GM12878 (cell line): ENCODE results near the gene DIPK1A.

Experiments used
- CHD4 ChIP-seq: fragments of 200-600 bp; sonication (generic); IDR thresholded peaks from 2 replicates; pipeline ENCODE4 v1.6.1; 2016; ENCODE audit warnings: mild to moderate bottlenecking
- CREB1 ChIP-seq: IDR thresholded peaks from 2 replicates; pipeline ENCODE4 v1.6.1; 2012; ENCODE audit warnings: low read depth, mild to moderate bottlenecking, inconsistent platforms
- CTCF ChIP-seq, 3 experiments: IDR thresholded peaks in 2 of 3; conservative IDR thresholded peaks in 1 of 3; 2 replicates each; pipeline ENCODE4 v1.5.1; 2011; ENCODE audit warnings: low read depth in 3 of 3, low read length in 3 of 3, mild to moderate bottlenecking in 3 of 3, control low read depth in 2 of 3, moderate library complexity in 2 of 3, inconsistent platforms in 1 of 3, mixed read lengths in 1 of 3; ENCODE audit not compliant: control insufficient read depth in 2 of 3, insufficient read depth in 1 of 3; ENCODE audit errors: extremely low read depth in 1 of 3
- DPF2 ChIP-seq: fragments of 450-650 bp; IDR thresholded peaks from 2 replicates; pipeline ENCODE4 v1.6.1; 2017; ENCODE audit warnings: mild to moderate bottlenecking
- KDM1A ChIP-seq: fragments of 200-600 bp; sonication (generic); IDR thresholded peaks from 2 replicates; pipeline ENCODE4 v1.6.1; 2016; ENCODE audit warnings: borderline replicate concordance
- MXI1 ChIP-seq: fragments of 150-350 bp; IDR thresholded peaks from 2 replicates; pipeline ENCODE4 v1.6.1; 2011; ENCODE audit warnings: low read depth, mild to moderate bottlenecking, inconsistent platforms, low read length, improper control_type of control experiment
- NR2C2 ChIP-seq: IDR thresholded peaks from 2 replicates; pipeline ENCODE4 v1.6.1; 2011; ENCODE audit warnings: borderline replicate concordance, low read depth; ENCODE audit not compliant: control insufficient read depth, insufficient read length
- POLR2A ChIP-seq: IDR thresholded peaks from 2 replicates; pipeline ENCODE4 v1.6.1; 2011; ENCODE audit warnings: low read depth, mild to moderate bottlenecking, low read length
- POLR2AphosphoS5 ChIP-seq: IDR thresholded peaks from 2 replicates; pipeline ENCODE4 v1.6.1; 2011; ENCODE audit warnings: mild to moderate bottlenecking, low read length, inconsistent platforms
- RELA ChIP-seq: fragments of 450-650 bp; IDR thresholded peaks from 2 replicates; pipeline ENCODE4 v1.8.0; 2014; ENCODE audit warnings: borderline replicate concordance; ENCODE audit not compliant: partially characterized antibody
- RELB ChIP-seq: fragments of 450-650 bp; IDR thresholded peaks from 2 replicates; pipeline ENCODE4 v1.6.1; 2017; ENCODE audit warnings: low read depth, mild to moderate bottlenecking, moderate library complexity
- ZNF217 ChIP-seq: fragments of 450-650 bp; IDR thresholded peaks from 2 replicates; pipeline ENCODE4 v1.6.1; 2017; ENCODE audit warnings: antibody characterized with exemption, mild to moderate bottlenecking

- TF ChIP-seq CTCF (IDR thresholded peaks at IDR 0.05 in 2 of 3, conservative IDR thresholded peaks at IDR 0.05 in 1 of 3; ENCODE audit: control insufficient read depth in 2 of 3, extremely low read depth in 1 of 3, insufficient read depth in 1 of 3, low read depth in 3 of 3, low read length in 3 of 3) (no peak), NR2C2 (no peak), RELA (no peak), RELB (no peak), DPF2 (no peak; the same call in 1 of the 2 replicates), KDM1A (no peak), ZNF217 (no peak), MXI1 (peak; percentile 55; the same call in 1 of the 2 replicates), POLR2A (no peak), POLR2AphosphoS5 (no peak), CREB1 (no peak), CHD4 (no peak)
Observed at GRCh38 chr1:92957030-92957734, 4.1 kb downstream of the DIPK1A start.
